Progenitor cell of endocrine pancreas (in vitro differentiated cells): ENCODE data around the gene ZBTB16. TPM values are rescaled to one million over a fixed set of nuclear protein-coding genes. Genes with fewer than 3 reads are reported as not detected.

Experiments
- DNase-seq: peaks from one replicate; pipeline ENCODE4 v3.0.0; 2021; ENCODE audit warnings: low spot score; ENCODE audit not compliant: unreplicated experiment
- H3K27ac Mint-ChIP-seq: 2 replicates; pipeline ENCODE4 v1.8.0; 2021; ENCODE audit warnings: mild to moderate bottlenecking, moderate library complexity, mixed read lengths
- H3K27me3 Mint-ChIP-seq: 2 replicates; pipeline ENCODE4 v1.8.0; 2021; ENCODE audit warnings: mixed read lengths
- H3K36me3 Mint-ChIP-seq: 2 replicates; pipeline ENCODE4 v1.8.0; 2022; ENCODE audit warnings: mixed read lengths; ENCODE audit not compliant: insufficient read depth
- H3K4me1 Mint-ChIP-seq: 2 replicates; pipeline ENCODE4 v1.8.0; 2021; ENCODE audit warnings: low read depth, mixed read lengths
- H3K4me3 Mint-ChIP-seq: 2 replicates; pipeline ENCODE4 v1.8.0; 2021; ENCODE audit warnings: low read depth, mild to moderate bottlenecking, moderate library complexity, mixed read lengths
- H3K9me3 Mint-ChIP-seq: 2 replicates; pipeline ENCODE4 v1.8.0; 2021; ENCODE audit warnings: low read depth, mixed read lengths
- total RNA-seq: library from RNA; stranded (reverse); gene quantifications from 2 replicates; pipeline ENCODE4 v1.2.1, GENCODE V29; 2021
- TF ChIP-seq, protein P1 (sequence below): fragments of 200-600 bp; sonication (generic); IDR thresholded peaks from one replicate; pipeline ENCODE4 v1.5.0; 2021; ENCODE audit warnings: antibody characterized with exemption, mild to moderate bottlenecking; ENCODE audit not compliant: unreplicated experiment

The ZBTB16 gene
- total RNA-seq, 1 donor from 2014 or later: 29.6 TPM

DNA sequence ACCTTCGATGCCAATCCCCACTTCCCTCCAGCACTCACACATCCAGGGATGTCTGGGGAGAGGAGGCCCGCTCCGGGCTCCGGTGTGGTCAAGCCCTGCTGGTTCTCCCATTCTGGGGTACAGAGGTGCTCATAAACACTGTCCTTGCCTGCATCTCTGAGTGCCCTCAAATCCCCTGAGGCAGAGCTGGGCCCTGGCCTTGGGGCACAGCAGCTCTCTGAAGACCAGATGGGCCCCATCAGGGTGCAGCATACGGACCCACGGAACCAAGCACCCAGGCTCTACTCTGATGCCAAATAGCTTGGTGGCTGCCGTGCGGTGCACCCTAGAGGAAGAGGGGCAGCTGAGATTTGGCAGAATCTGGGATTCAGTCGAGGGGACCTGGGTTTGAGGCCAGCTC is 201.0 kb downstream of the ZBTB16 start:
- Mint-ChIP-seq H3K4me3 (no peak overlapping the region), H3K9me3 (no peaks in the 10 kb centered on the region), H3K4me1 (peaks cover 34% of the 10 kb centered on the region), H3K36me3 (no peaks in the 10 kb centered on the region), H3K27ac (no peak overlapping the region), H3K27me3 (no peaks in the 10 kb centered on the region)
- DNase-seq: no peak
- TF ChIP-seq, protein P1, sequence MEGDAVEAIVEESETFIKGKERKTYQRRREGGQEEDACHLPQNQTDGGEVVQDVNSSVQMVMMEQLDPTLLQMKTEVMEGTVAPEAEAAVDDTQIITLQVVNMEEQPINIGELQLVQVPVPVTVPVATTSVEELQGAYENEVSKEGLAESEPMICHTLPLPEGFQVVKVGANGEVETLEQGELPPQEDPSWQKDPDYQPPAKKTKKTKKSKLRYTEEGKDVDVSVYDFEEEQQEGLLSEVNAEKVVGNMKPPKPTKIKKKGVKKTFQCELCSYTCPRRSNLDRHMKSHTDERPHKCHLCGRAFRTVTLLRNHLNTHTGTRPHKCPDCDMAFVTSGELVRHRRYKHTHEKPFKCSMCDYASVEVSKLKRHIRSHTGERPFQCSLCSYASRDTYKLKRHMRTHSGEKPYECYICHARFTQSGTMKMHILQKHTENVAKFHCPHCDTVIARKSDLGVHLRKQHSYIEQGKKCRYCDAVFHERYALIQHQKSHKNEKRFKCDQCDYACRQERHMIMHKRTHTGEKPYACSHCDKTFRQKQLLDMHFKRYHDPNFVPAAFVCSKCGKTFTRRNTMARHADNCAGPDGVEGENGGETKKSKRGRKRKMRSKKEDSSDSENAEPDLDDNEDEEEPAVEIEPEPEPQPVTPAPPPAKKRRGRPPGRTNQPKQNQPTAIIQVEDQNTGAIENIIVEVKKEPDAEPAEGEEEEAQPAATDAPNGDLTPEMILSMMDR: no peak

DNA sequence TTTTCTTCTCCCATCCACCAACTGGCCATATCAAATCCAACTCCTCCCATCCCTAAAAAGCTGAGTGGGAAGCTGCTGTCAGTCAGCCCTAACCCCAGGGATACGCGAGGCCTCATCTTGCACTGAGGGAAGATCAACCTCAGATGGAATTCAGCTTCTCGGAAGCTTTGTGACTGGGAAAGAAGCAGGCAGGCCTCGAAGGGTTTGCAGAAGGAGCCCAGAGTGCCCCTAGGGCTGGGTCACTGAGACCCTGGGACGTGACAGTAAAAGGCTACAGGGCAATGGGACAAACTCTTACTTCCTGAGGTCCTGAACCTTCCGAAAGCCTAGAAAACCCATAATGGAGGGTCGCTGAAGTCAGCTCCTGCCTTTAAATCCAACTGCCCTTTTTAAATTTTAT is 202.3 kb downstream of the ZBTB16 start:
- Mint-ChIP-seq H3K4me3 (no peak overlapping the region), H3K27ac (no peak overlapping the region), H3K4me1 (peaks cover 26% of the 10 kb centered on the region), H3K36me3 (no peaks in the 10 kb centered on the region), H3K27me3 (no peaks in the 10 kb centered on the region), H3K9me3 (no peaks in the 10 kb centered on the region)
- DNase-seq: no peak
- TF ChIP-seq, protein P1: no peak

DNA sequence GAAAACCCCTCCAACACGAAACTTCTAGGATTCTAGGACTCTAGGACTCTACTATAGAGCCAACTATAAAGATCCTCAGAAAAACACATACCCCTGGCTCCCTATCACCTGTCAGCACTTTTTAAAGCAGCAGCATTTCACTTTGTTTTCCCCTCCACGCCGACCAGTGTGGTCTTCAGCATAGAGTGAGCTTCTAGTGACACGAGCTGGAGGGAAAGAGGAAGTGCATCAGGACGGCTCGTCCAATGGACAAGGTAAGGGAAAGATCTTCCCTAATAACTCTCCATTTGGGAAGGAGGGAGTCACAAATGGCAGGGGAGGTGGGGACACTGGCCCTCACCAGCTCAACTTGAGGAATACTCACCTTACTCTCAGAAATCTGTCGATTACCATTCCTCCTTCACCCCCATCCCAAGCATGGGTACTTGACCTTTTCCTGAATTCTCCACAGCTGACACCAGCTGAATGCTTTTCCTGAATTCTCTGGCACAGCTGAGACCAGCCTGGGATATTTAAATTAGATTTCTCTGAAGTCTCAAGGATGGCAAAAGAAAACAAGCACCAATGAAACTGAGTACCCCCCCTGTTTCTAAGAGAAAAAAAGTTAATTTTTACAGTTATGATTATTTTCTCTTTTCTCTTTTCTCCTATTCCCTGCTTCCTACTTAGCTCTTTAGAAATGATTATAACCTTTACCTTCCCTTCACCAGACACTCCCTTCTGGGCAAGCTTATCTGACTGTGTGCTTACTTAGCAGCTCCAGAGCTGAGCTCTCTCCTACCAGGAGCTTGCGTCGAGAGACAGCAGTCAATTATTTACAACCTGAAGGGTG is 203.4 kb downstream of the ZBTB16 start:
- H3K27ac Mint-ChIP-seq: no peak overlapping the region
- no peak for DNase-seq
- H3K4me1 Mint-ChIP-seq: peaks cover 16% of the 10 kb centered on the region
- H3K4me3 Mint-ChIP-seq: no peak overlapping the region
- TF ChIP-seq, protein P1: peak; percentile 72
- H3K27me3 Mint-ChIP-seq: no peaks in the 10 kb centered on the region
- no peaks in the 10 kb centered on the region for H3K36me3 Mint-ChIP-seq
- no peaks in the 10 kb centered on the region for H3K9me3 Mint-ChIP-seq

DNA sequence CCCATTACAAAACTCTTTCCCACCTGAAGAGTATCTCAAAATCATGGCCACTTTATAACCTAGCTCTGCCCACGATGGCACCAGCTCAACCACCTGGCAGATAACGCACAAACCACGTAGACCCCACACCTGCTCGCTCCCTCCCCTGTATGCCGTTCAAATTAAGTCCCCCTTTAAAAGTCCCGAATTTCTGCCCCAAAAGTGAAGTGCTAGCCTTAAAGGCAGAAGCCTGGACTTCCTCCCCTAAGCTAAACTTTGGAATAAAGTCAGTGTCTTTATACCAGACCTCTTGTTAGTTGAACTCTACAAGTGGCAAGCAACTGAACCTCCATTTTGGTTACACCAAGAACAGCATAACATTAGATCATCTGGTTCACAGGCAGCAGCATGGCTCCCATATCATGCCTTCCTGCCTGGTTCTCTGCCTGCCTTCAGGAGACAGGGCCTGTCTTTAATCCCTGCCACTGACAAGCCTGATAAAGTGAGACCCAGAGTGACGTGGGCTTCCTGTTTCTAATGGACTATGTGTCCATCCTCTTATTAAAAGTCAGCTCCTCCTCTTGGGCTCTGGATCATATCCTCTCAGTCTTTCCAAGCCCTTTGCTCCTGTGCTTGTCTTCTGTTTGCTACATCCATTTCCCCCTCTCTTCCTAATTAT is 204.1 kb downstream of the ZBTB16 start:
- Mint-ChIP-seq H3K4me1 (peaks cover 13% of the 10 kb centered on the region), H3K36me3 (no peaks in the 10 kb centered on the region), H3K9me3 (no peaks in the 10 kb centered on the region), H3K4me3 (no peak overlapping the region), H3K27ac (no peak overlapping the region), H3K27me3 (no peaks in the 10 kb centered on the region)
- no peak for DNase-seq
- TF ChIP-seq, protein P1: no peak

DNA sequence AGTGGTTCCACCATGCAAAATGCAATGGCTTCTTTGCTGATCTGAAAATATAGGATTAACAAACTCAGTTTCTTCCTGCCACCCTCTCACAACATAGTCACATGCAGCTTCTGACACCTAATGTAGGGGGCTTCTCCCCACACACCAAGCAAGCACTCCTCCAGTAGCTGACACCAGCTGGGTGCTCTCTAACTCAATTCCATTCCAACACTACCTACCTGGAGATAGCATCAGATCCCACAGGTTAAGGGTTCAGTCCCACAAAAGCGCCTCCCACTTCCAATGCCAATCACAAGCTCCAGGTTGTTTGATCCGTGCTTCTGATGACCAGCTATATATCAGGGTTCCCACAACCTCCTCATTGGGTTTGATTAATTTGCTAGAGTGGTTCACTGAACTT is 204.9 kb downstream of the ZBTB16 start:
- Mint-ChIP-seq H3K9me3 (no peaks in the 10 kb centered on the region), H3K27me3 (peaks cover under 1% of the 10 kb centered on the region), H3K36me3 (no peaks in the 10 kb centered on the region), H3K27ac (no peak overlapping the region), H3K4me3 (no peak overlapping the region), H3K4me1 (peaks cover 8% of the 10 kb centered on the region)
- TF ChIP-seq, protein P1: no peak
- DNase-seq: no peak
